ENCODE data around the gene ZSWIM1. TPM values are rescaled to one million over a fixed set of nuclear protein-coding genes. Genes with fewer than 3 reads are reported as not detected.
A peak's percentile ranks its signal among the peaks of the same experiment; 100 is the strongest.

The ZSWIM1 gene
- total and polyA plus RNA-seq, 2 of the 13 experiments (the other 11 are each of a cell fraction or from before 2014, with no cell fraction given), result 9.5 to 11.7 TPM

GRCh38 chr20:45911486-45912343 is 30.7 kb downstream of the ZSWIM1 start, which contains the start of gene PLTP (continued):
- TF ChIP-seq, protein P1, sequence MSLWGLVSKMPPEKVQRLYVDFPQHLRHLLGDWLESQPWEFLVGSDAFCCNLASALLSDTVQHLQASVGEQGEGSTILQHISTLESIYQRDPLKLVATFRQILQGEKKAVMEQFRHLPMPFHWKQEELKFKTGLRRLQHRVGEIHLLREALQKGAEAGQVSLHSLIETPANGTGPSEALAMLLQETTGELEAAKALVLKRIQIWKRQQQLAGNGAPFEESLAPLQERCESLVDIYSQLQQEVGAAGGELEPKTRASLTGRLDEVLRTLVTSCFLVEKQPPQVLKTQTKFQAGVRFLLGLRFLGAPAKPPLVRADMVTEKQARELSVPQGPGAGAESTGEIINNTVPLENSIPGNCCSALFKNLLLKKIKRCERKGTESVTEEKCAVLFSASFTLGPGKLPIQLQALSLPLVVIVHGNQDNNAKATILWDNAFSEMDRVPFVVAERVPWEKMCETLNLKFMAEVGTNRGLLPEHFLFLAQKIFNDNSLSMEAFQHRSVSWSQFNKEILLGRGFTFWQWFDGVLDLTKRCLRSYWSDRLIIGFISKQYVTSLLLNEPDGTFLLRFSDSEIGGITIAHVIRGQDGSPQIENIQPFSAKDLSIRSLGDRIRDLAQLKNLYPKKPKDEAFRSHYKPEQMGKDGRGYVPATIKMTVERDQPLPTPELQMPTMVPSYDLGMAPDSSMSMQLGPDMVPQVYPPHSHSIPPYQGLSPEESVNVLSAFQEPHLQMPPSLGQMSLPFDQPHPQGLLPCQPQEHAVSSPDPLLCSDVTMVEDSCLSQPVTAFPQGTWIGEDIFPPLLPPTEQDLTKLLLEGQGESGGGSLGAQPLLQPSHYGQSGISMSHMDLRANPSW (CRISPR knock-in tag; IDR thresholded peaks at IDR 0.05; ENCODE audit: borderline replicate concordance), result no peak
- no peak for TF ChIP-seq FOXK1 (CRISPR knock-in tag; IDR thresholded peaks at IDR 0.05; ENCODE audit: borderline replicate concordance, low read depth)
- no peak for TF ChIP-seq SKI (IDR thresholded peaks at IDR 0.05; ENCODE audit: partially characterized antibody)
- TF ChIP-seq TEAD2 (CRISPR knock-in tag; IDR thresholded peaks at IDR 0.05), result no peak
- no peak for TF ChIP-seq ZNF432 (CRISPR knock-in tag; IDR thresholded peaks at IDR 0.05; ENCODE audit: borderline replicate concordance)
- TF ChIP-seq ZNF562 (CRISPR knock-in tag; IDR thresholded peaks at IDR 0.05; ENCODE audit: borderline replicate concordance), result no peak
- TF ChIP-seq TCF7L2 (IDR thresholded peaks at IDR 0.05; ENCODE audit: low read depth, low read length), result no peak
- no peak for TF ChIP-seq ZNF501 (CRISPR knock-in tag; IDR thresholded peaks at IDR 0.05)
- TF ChIP-seq NFIC (IDR thresholded peaks at IDR 0.05; ENCODE audit: low read length), result no peak
- TF ChIP-seq ZSCAN21 (CRISPR knock-in tag; IDR thresholded peaks at IDR 0.05; ENCODE audit: borderline replicate concordance), result peak; percentile 35; the same call in 1 of the 2 replicates
- TF ChIP-seq NPAS2 (CRISPR knock-in tag; IDR thresholded peaks at IDR 0.05; ENCODE audit: borderline replicate concordance), result no peak
- TF ChIP-seq ZNF678 (CRISPR knock-in tag; IDR thresholded peaks at IDR 0.05), result peak; percentile 89; the same call in 1 of the 2 replicates
- TF ChIP-seq NFE2L1 (CRISPR knock-in tag; IDR thresholded peaks at IDR 0.05; ENCODE audit: borderline replicate concordance), result no peak
- no peak for TF ChIP-seq ZNF644 (CRISPR knock-in tag; IDR thresholded peaks at IDR 0.05; ENCODE audit: low read depth)
- TF ChIP-seq RXRA (CRISPR knock-in tag; IDR thresholded peaks at IDR 0.05), result no peak
- no peak for TF ChIP-seq GTF2F1 (IDR thresholded peaks at IDR 0.05; ENCODE audit: low read length)
- no peak for TF ChIP-seq SNAPC5 (CRISPR knock-in tag; IDR thresholded peaks at IDR 0.05; ENCODE audit: borderline replicate concordance)
- TF ChIP-seq STAT5B (CRISPR knock-in tag; IDR thresholded peaks at IDR 0.05), result no peak
- 0 out of 2 replicates have a peak, but pooled peaks have one; percentile 77 for TF ChIP-seq ZNF510 (CRISPR knock-in tag; IDR thresholded peaks at IDR 0.05; ENCODE audit: low read depth)
- TF ChIP-seq PAX8 (CRISPR knock-in tag; IDR thresholded peaks at IDR 0.05; ENCODE audit: borderline replicate concordance), result no peak
- no peak for TF ChIP-seq ZNF468 (CRISPR knock-in tag; IDR thresholded peaks at IDR 0.05)
- TF ChIP-seq ZNF431 (CRISPR knock-in tag; IDR thresholded peaks at IDR 0.05; ENCODE audit: borderline replicate concordance, low read depth), result no peak
- TF ChIP-seq RAD51 (IDR thresholded peaks at IDR 0.05; ENCODE audit: borderline replicate concordance), result peak; percentile 8; the same call in 1 of the 2 replicates
- TF ChIP-seq ZIK1 (CRISPR knock-in tag; IDR thresholded peaks at IDR 0.05; ENCODE audit: borderline replicate concordance, low read depth), result no peak; the same call in 1 of the 2 replicates
- no peak for TF ChIP-seq NFE2L2 (IDR thresholded peaks at IDR 0.05; ENCODE audit: low read length)
- peak; percentile 84; the same call in 1 of the 2 replicates for TF ChIP-seq ZNF660 (CRISPR knock-in tag; IDR thresholded peaks at IDR 0.05; ENCODE audit: borderline replicate concordance, low read depth)
